Left colon (tissue), 2 donors: ENCODE results near the gene MLXIP. TPM values are rescaled to one million over a fixed set of nuclear protein-coding genes. Genes with fewer than 3 reads are reported as not detected.
"Not testable (repeated sequence)": the region's sequence is repeated elsewhere in the genome, so short reads cannot be mapped to it uniquely, and the experiment has no call there.

Experiments
- ATAC-seq: fragments of 200-7000 bp; cut with Tn5 transposase; one replicate; pipeline ENCODE4 v1.9.1; 2020; ENCODE audit warnings: mild to moderate bottlenecking, moderate library complexity
- DNase-seq, 2 donors: peaks; one replicate each; pipeline ENCODE4 v3.0.0-alpha.2; 2020
- intact Hi-C, 2 donors: fragments of 100-400 bp; cut with DNase I in 1 of 2; cut with micrococcal nuclease in 1 of 2; formaldehyde crosslinking; loops; one replicate each; pipeline versions ENCODE4 v1.11.2 to v1.14.0; 2022; cut with DNase I, micrococcal nuclease
- total RNA-seq, 2 donors: library from RNA; stranded (reverse); fragmentation: NEBNext Ultra II Directional; extraction: Animal tissue kit (Norgen Biotek cat#: 25700); gene quantifications; one replicate each; pipeline ENCODE4 v1.2.1, GENCODE V29; 2021
- donor health status: DM: no; HTN: no; CAD: no.
- donor health status: DM: yes; HTN: yes; CAD: no.

MLXIP gene
- total RNA-seq, 2 donors from 2014 or later = 125 to 175 TPM

DNA sequence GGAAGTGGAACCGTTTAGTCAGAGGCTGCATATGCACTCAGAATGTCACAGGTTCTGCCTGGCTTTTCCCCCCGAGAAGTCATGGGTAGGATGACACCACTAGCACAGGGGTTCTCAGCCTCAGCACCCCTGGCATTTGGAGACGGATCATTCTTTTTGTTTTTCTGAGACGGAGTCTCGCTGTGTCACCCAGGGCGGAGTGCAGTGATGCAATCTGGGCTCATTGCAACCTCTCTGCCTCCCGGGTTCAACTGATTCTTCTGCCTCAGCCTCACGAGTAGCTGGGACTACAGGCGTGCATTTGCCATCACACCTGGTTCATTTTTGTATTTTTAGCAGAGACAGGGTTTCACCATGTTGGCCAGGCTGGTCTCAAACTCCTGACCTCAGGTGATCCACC lies 28.7 kb upstream of the MLXIP start:
- DNase-seq (no peak), ATAC-seq (no peak)
- intact Hi-C loops = loop anchor here in 1 of 2 donors (5.0 kb wide), 1 partner anchor 72 kb away; no protein-coding TSS in a partner anchor

DNA sequence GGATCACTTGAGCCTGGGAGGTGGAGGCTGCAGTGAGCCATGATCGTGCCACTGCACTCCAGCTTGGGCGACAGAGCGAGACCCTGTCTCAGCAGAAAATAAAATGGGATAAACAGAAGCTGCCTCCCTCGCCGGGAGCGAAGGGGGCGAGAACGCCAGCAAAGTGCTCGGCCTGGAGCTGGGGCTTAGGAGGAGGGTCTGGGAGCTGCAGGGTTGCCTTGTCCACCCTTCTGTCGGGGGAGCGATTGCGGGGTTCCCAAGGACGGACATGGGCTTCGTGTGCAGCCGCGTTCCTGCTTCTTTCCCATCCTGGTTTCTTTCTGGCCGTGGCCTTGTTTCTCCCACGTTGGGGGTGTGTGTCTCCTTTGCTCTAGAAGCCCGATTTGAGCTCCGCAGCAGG lies 27.9 kb upstream of the MLXIP start:
- ATAC-seq = no peak
- DNase-seq = no peak
- intact Hi-C loops = loop anchor here in 1 of 2 donors (5.0 kb wide), 1 partner anchor 72 kb away; no protein-coding TSS in a partner anchor

- peak; percentile 6 for ATAC-seq
- intact Hi-C loops = loop anchor here in 1 of 2 donors (5.0 kb wide), 1 partner anchor 71 kb away; no protein-coding TSS in a partner anchor
- no peak for DNase-seq
Measured at GRCh38 chr12:122051231-122051876, 27.2 kb upstream of the MLXIP start.

DNA sequence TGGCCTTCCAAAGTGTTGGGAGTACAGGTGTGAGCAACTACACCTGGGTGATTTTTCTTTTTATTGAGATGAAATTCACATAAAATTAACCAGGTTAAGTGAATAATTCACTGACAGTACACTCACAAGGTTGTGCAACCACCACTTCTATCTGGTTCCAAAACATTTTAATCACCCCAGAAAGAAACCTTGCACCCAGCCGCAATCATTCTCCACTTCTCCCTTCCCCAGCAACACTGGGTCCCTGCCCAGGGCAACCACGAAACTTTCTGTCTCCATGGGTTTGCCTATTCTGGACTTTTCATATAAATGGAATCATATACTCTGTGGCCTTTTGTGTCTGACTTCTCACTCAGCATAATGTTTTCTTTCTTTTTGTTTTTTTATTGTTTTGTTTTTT lies 26.3 kb upstream of the MLXIP start:
- ATAC-seq = no peak
- intact Hi-C loops = loop anchor here in 1 of 2 donors (5.0 kb wide), 1 partner anchor 70 kb away; no protein-coding TSS in a partner anchor

GRCh38 chr12:122054842-122055520 lies 23.6 kb upstream of the MLXIP start:
- DNase-seq = no peak
- ATAC-seq = no peak
- intact Hi-C loops = loop anchor here (2.0 to 5.0 kb wide), 2 partner anchors 67 to 70 kb away; no protein-coding TSS in a partner anchor

More for the DNA sequence above, 26.3 kb upstream of the MLXIP start:
- DNase-seq = no peak

- ATAC-seq, intact Hi-C loops, DNase-seq: not testable (repeated sequence)
Measured at GRCh38 chr12:122056406-122056805, 22.1 kb upstream of the MLXIP start.

DNA sequence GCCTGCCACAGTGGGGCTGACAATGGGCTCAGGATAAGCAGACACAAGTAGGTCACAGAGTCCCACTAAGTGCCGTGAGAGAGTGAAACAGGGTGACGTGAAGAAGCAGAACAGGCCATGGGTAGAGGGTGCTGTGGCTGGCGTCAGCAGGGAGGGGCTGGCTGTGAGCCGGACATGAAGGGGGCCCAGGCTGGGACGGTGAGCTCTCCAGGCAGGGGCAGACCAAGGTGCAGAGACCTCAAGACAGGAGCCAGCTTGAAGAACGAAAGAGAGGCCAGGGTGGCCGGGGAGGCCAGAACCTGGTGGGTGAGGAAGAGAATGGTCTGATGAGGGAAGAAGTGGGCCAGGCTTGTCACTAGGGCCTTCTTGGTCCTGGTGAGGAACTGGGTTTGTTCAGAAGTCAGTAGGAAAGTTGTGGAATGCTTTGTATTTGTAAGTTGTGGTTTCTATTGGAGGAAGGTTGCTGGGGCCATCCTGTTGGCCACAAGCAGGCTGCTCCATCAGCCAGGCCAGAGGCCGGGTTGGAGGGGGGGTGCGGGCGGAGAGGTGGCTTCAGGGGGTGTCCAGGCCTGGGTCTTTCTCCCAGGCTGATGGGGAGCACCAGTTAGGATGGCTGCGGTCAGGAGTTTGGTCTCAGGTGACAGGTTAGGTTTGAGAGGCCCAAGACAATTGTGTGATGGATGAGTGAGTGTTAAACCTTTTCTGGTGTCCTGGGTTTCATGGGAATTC lies 21.4 kb upstream of the MLXIP start:
- intact Hi-C loops = no loop called here
- DNase-seq = no peak

DNA sequence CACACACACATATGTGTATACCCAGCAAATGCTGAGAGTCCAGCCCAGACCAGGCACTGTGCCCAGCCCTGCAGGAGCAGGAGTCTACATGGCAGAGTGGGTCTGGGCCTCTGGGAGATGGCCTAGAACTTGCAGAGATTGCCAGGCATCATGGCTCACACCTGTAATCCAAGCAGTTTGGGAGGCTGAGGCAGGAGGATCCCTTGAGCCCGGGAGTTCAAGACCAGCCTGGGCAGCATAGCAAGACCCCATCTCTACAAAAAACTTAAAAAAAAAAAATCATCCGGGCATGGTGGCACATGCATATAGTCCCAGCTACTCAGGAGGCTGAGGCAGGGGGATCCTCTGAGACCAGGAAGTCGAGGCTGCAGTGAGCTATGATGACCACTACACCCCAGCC lies 20.8 kb upstream of the MLXIP start:
- ATAC-seq (no peak), DNase-seq (no peak)
- intact Hi-C loops = no loop called here

More for the DNA sequence above, 21.4 kb upstream of the MLXIP start:
- no peak for ATAC-seq

DNA sequence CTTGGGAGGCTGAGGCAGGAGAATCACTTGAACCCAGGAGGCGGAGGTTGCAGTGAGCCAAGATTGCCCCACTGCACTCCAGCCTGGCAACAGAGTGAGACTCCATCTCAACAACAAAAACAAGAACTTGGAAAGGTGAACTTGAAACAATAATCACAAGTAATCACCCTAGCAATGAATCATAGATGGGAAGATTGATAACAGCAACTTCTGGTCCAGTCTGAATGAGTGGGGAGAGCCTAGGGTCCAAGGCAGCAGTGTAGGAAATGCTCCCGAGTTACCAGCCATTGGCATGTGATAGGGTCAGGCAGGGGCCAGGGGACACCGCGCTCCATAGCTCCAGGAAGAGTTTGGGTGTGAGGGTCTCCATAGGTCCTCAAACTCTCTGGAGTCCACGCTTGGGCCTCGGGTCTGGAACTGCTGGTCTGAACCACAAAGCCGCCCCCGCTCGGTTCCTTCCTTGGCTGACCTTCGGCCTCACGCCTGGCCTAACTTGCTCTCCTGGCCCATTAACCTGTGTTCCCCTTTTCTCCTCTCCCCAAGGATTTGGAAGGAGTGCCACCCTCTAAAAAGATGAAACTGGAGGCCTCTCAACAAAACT lies 19.9 kb upstream of the MLXIP start:
- intact Hi-C loops = no loop called here
- ATAC-seq (no peak), DNase-seq (no peak)

DNA sequence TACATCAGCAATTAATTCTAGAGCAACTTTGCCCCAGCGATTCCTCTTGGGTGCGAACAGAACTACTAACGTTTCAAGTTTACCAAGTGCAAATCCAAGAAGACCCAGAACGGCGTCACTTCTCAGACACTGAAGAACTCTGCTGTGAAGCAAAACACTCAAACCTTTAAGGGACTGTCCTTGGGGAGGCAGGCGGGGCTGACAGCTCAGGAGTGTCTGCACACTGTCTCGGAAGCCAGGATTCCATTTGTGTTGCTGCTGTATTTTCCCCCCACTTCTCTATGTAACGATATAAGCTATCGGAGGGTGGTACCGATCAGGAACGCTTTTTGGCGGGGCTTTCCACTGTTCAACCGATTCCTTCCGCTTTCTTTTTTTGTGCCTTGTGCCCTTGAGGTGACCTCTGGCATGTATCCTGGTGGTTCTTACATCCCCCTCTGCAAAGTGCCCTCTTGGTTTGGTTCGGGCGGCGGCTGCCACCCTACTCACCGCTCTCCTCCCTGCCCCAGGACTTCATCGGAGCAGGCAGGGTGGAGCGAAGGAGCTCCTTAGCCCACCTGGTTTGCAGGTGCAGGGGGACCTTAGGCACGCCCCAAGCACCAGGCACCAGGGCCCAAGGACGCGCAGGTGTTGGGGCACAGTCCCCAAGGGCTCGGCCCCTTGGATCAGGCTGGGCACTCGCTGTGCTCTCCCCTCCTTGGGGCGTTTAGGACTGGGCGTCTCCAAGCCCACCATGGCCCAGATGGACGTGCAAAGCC lies 19.2 kb upstream of the MLXIP start:
- no peak for DNase-seq
- intact Hi-C loops = no loop called here
- ATAC-seq = no peak

GRCh38 chr12:122060081-122060501 lies 18.5 kb upstream of the MLXIP start:
- intact Hi-C loops = no loop called here
- ATAC-seq = no peak
- no peak for DNase-seq

DNA sequence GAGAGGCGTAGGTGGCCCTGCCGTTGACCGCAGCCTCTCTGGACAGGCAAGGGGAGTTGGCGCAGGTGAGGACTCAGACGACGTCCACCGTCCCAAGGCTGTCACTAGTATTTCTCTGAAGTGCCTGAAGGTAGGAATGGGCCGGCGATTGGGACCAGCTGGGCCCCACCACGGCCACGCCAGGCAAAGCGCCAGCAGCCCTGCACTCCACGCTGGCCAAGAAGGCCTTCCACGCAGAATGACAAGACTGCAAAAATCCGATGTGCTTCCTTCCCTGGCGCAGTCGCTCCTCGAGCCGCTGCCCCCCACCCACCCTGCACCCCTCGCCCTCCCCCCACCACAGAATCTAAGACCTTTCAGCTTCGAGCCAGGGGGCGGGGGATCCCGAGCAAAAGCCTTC lies 17.3 kb upstream of the MLXIP start:
- ATAC-seq (no peak), DNase-seq (no peak)
- intact Hi-C loops = no loop called here

DNA sequence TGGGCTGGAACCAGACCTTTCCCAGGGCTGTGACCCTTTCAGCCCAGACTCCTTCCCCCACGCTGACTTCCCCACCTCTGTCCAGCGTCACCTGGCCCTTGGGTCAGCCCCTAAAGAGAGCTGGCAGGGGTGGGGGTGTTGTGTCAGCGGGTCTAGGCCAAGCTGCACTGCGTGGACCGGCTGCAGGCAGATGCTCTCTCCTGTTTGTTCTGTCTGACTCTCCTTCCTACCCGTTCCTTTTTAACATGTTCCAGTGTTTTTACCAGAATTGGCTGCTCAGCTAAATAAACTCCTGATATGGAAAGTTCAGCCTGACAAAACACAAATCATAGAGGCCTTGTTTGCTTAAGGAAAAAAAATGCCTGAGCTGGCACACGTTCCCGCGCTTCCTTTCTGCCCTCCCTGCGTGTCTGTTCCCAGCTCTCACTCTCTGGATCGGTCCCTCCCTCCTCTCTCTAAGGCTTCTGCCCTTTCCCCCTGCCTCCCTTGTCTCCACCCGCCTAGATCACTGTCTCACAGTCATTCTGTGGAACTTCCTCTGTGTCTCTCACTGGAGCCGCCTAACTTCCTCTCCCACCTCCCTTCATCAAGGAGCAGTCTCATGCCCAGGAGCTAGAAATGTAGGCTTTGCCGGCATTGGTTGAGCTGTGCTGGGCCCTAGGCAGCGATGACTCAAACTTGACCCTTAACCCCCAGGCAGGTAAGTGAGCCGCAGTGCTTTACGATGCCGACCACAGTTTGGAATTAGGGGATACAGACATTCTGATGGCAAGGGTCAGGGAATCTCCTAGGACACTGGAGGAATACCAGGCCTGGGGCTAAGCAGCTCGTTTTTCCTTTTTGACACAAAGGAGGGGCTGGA lies 15.5 kb upstream of the MLXIP start:
- intact Hi-C loops = no loop called here
- ATAC-seq = peak; percentile 83
- peak; percentile 64 to 86 for DNase-seq

- intact Hi-C loops = no loop called here
- ATAC-seq = no peak
- DNase-seq = no peak
Measured at GRCh38 chr12:122063694-122064024, 14.9 kb upstream of the MLXIP start.

- intact Hi-C loops = no loop called here
- ATAC-seq (peak; percentile 71), DNase-seq (peak; percentile 84 to 95)
Measured at GRCh38 chr12:122064025-122064777, 14.4 kb upstream of the MLXIP start.

- DNase-seq (peak in 1 of 2 donors; percentile 59), ATAC-seq (no peak)
Measured at GRCh38 chr12:122064780-122065588, 13.6 kb upstream of the MLXIP start.

More at GRCh38 chr12:122064780-122065588, 13.6 kb upstream of the MLXIP start:
- intact Hi-C loops = no loop called here
